GM06990 (cell line): ENCODE results near the gene TDRKH.

Experiments
- DNase-seq: peaks from one replicate; pipeline ENCODE4 v3.0.0-alpha.2; 2011; ENCODE audit not compliant: insufficient read length; ENCODE audit errors: extremely low read depth
- H3K27me3 ChIP-seq: replicated peaks from 2 replicates; pipeline ENCODE4 v1.6.0; 2011; ENCODE audit warnings: low read length; ENCODE audit not compliant: control insufficient read depth, insufficient read depth
- H3K36me3 ChIP-seq: 2 replicates; pipeline ENCODE4 v1.5.1; 2011; ENCODE audit warnings: low read length; ENCODE audit not compliant: control insufficient read depth, insufficient read depth
- H3K4me3 ChIP-seq: replicated peaks from 2 replicates; pipeline ENCODE4 v1.5.1; 2011; ENCODE audit warnings: low read depth, mild to moderate bottlenecking, control low read depth, low read length
- CTCF ChIP-seq: IDR thresholded peaks from 2 replicates; pipeline ENCODE4 v1.5.1; 2011; ENCODE audit warnings: low read length, control low read depth, mild to moderate bottlenecking, inconsistent platforms; ENCODE audit not compliant: insufficient read depth, poor library complexity, severe bottlenecking

The TDRKH gene

GRCh38 chr1:151790071-151790939 is at the start of gene TDRKH:
TDRKH (minus strand) TSS chr1:151790500; CDS start chr1:151783022, 7,478 bp downstream.
- peak; percentile 44 for TF ChIP-seq CTCF
- peak; percentile 98 for DNase-seq
- H3K4me3 ChIP-seq: peak within 1 kb of the TSS; percentile 88
- H3K36me3 ChIP-seq: no peaks in the 10 kb centered on the region
- no peaks in the 10 kb centered on the region for H3K27me3 ChIP-seq

DNA sequence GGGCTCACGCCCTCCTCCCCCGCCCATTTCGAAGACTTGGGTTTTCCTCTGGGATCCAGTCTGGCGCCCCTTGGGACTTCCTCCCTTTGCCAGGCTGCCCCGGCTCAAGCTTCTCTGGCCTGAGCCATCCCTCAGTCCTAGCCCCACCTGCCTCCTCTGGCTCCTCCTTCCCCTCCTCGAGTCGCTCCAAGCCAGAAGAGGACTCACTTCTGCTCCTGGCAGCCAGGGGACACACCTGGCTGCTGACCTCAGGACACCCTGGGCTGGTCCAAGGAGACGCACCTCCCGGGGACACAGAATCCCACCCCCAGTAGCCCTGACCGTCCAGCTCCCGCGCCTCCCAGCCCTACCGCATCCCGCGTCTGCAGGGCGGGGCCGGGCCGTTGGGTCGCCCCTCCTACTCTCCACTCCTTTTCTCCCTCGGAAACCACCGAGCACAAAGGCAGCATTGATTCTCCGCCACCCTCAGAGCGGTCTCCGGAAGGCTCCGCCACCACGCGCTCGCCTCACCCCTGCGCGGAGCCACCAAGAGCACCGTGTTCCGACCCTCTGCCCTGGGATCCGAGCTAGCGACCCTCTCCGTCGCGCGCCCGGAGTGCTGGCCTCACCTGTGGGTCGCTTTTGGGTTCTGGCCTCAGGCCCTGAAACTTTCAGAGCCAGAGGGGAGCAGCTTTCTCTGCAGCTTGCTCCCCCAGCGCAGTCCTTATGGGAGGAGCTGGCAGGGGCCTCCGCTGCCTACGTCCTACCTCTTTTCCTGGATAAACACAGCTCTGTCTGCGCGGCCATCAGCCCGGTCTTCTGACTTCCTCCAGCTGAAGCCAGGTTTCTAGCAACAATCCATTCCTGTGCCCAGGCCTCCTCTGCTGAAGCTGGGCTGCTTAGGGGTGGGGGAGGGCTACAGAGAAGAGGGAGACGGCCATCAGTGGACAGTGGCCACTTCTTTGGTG is 49.4 kb upstream of the TDRKH start, which contains the start of gene C2CD4D:
C2CD4D (minus strand) TSS at position 364 of the 947 bp plus-strand sequence. CDS start 831 bp downstream, outside the sequence.
- peak; percentile 69 for DNase-seq
- H3K27me3 ChIP-seq: peaks cover 2% of the 10 kb centered on the region
- H3K4me3 ChIP-seq: peak within 1 kb of the TSS; percentile 43

DNA sequence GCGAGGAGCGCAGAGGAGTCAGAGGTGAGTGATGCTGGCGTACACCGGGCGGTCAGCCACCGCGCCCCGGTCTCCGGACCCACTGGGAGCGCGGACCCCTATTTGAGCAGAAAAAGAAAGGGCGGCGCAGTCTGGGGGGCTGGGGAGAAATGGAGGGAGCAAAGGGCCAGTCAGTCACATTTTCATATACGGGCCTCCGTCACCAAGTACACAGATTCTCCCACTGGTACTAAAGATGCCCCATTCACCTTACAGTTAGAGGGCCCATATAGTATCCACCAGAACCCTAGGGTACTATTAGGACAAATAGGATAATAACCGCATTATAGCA is 48.7 kb upstream of the TDRKH start:
- Histone ChIP-seq H3K4me3 (peak overlapping the region; percentile 43), H3K36me3 (no peaks in the 10 kb centered on the region)
- DNase-seq: no peak

More for the DNA sequence above, 49.4 kb upstream of the TDRKH start, which contains the start of gene C2CD4D:
- no peaks in the 10 kb centered on the region for H3K36me3 ChIP-seq
- no peak for TF ChIP-seq CTCF

GRCh38 chr1:151838222-151839081 is 48.2 kb upstream of the TDRKH start:
- TF ChIP-seq CTCF: no peak
- Histone ChIP-seq H3K27me3 (peaks cover 2% of the 10 kb centered on the region), H3K4me3 (peak overlapping the region; percentile 43), H3K36me3 (no peaks in the 10 kb centered on the region)
- peak; percentile 61 for DNase-seq

More for the DNA sequence above, 48.7 kb upstream of the TDRKH start:
- no peak for TF ChIP-seq CTCF
- peaks cover 2% of the 10 kb centered on the region for H3K27me3 ChIP-seq

DNA sequence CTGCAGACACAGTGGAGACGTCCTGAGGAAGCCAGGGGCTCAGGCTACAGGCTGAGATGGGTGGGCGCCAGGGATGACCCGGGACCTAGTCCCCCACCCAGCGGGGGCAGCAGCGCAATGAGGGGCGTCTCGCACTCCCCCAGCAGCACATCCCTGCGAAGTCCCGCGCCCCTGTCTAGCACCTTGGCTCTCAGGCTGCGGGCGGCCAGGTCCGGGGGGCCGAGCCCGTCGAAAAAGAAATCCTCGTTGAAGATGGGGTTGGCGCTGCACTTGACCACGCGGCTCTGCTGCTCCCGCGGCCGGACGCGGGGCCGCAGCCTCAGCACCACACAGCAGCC is 47.6 kb upstream of the TDRKH start:
- Histone ChIP-seq H3K4me3 (no peak overlapping the region; the same call in 1 of the 2 replicates), H3K36me3 (no peaks in the 10 kb centered on the region), H3K27me3 (peaks cover 2% of the 10 kb centered on the region)
- no peak for DNase-seq
- TF ChIP-seq CTCF: no peak
